ENCODE data around the gene CDKN1C. TPM values are rescaled to one million over a fixed set of nuclear protein-coding genes. Genes with fewer than 3 reads are reported as not detected.

CDKN1C gene
- total RNA-seq, 1 donor from 2014 or later: 268 TPM

DNA sequence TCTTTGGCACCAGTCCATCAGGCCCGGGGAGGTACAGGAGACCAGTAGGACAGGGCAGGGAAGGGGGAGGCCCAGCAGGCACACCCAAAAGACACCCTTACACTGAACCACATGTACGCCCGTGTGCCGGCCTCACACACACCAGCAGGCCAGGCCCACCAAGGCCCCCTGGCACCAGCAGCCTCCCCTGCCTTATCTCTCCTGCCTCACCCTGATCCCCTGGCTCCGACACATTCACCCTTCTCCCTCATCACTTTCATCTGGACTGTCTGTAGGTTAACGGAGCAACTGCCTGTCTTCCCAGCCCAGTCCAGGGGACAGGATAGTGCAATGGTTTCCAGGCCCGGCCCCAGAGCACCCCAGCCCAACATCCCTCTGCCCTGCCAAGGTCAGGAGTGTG lies 4.9 kb downstream of the CDKN1C start:
- Mint-ChIP-seq H3K4me3 (ENCODE audit: low read depth) (no peak overlapping the region), H3K9me3 (ENCODE audit: low read depth) (no peaks in the 10 kb centered on the region), H3K27ac (no peak overlapping the region), H3K4me1 (ENCODE audit: low read depth) (peaks cover 9% of the 10 kb centered on the region), H3K36me3 (ENCODE audit: insufficient read depth) (peaks cover 9% of the 10 kb centered on the region), H3K27me3 (peaks cover 16% of the 10 kb centered on the region)
- DNase-seq (ENCODE audit: low spot score, unreplicated experiment): no peak
- TF ChIP-seq, protein P1, sequence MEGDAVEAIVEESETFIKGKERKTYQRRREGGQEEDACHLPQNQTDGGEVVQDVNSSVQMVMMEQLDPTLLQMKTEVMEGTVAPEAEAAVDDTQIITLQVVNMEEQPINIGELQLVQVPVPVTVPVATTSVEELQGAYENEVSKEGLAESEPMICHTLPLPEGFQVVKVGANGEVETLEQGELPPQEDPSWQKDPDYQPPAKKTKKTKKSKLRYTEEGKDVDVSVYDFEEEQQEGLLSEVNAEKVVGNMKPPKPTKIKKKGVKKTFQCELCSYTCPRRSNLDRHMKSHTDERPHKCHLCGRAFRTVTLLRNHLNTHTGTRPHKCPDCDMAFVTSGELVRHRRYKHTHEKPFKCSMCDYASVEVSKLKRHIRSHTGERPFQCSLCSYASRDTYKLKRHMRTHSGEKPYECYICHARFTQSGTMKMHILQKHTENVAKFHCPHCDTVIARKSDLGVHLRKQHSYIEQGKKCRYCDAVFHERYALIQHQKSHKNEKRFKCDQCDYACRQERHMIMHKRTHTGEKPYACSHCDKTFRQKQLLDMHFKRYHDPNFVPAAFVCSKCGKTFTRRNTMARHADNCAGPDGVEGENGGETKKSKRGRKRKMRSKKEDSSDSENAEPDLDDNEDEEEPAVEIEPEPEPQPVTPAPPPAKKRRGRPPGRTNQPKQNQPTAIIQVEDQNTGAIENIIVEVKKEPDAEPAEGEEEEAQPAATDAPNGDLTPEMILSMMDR (IDR thresholded peaks at IDR 0.05; ENCODE audit: unreplicated experiment): no peak

DNA sequence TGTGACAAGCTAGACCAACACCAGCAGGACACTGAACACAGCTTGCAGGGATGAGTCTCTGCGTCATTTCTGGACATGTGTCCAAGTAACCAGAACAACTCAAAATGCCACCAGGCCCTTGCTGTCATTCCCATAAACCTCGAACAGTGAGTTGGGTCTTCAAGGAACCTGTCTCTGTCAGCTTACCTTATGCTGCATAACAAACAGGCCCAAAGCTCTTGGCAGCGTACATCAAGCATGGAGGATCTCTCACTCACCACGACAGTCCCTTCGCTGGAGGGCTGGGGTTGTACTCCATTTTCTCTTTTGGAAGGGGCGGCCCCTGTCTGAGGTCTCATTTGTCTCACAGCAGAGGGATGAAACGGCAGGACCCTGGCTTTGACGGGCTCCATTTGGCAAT lies 6.8 kb downstream of the CDKN1C start:
- peaks cover 26% of the 10 kb centered on the region for H3K27me3 Mint-ChIP-seq
- TF ChIP-seq, protein P1 (IDR thresholded peaks at IDR 0.05; ENCODE audit: unreplicated experiment): no peak
- H3K4me3 Mint-ChIP-seq (ENCODE audit: low read depth): no peak overlapping the region
- peaks cover 9% of the 10 kb centered on the region for H3K4me1 Mint-ChIP-seq (ENCODE audit: low read depth)
- H3K27ac Mint-ChIP-seq: no peak overlapping the region
- no peaks in the 10 kb centered on the region for H3K9me3 Mint-ChIP-seq (ENCODE audit: low read depth)
- no peak for DNase-seq (ENCODE audit: low spot score, unreplicated experiment)
- peaks cover 9% of the 10 kb centered on the region for H3K36me3 Mint-ChIP-seq (ENCODE audit: insufficient read depth)

DNA sequence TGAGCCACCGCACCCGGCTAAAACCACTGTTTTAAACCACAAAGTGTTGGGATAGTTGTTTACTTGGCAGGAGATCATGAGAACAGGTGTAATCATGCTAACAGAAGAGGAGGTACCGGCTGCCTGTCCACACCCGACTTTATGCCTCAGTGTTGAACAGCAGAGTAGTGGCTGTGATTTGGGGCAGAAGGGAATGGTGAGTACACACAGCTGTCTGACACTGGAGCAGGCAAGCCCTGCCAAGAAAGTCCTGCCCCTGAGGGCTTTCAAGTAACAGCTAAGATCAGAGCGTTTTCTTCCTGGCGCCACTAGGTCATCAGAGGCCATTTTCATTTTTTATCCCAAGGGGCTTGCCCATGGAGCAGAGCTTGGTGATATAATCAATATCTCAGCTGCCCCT lies 8.1 kb downstream of the CDKN1C start:
- TF ChIP-seq, protein P1 (IDR thresholded peaks at IDR 0.05; ENCODE audit: unreplicated experiment): no peak

DNA sequence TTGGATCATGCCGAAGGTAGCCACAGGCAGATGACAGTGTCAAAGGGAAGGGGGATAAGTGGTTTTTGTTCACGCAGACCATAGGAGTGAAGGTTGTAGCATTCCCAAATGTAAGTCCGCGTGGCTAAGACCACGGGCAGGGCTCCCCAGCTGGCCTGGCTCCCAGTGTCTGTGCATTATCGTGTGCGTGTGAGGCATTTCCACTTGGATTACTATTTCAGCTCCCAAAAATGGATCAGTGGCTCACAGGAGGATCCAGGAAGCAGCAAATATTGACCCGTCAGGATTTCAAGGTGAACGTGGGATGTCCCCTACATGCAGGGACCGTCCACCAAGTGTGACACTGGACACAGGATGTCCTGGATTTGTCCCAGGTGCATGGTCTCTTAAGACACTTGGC lies 10.6 kb downstream of the CDKN1C start:
- Mint-ChIP-seq H3K27me3 (peaks cover 39% of the 10 kb centered on the region), H3K27ac (no peak overlapping the region), H3K9me3 (ENCODE audit: low read depth) (no peaks in the 10 kb centered on the region), H3K4me3 (ENCODE audit: low read depth) (no peak overlapping the region), H3K36me3 (ENCODE audit: insufficient read depth) (peaks cover 5% of the 10 kb centered on the region), H3K4me1 (ENCODE audit: low read depth) (no peaks in the 10 kb centered on the region)
- TF ChIP-seq, protein P1 (IDR thresholded peaks at IDR 0.05; ENCODE audit: unreplicated experiment): no peak
- no peak for DNase-seq (ENCODE audit: low spot score, unreplicated experiment)

More for the DNA sequence above, 8.1 kb downstream of the CDKN1C start:
- DNase-seq (ENCODE audit: low spot score, unreplicated experiment): no peak
- Mint-ChIP-seq H3K27ac (no peak overlapping the region), H3K4me1 (ENCODE audit: low read depth) (peaks cover under 1% of the 10 kb centered on the region), H3K9me3 (ENCODE audit: low read depth) (no peaks in the 10 kb centered on the region), H3K36me3 (ENCODE audit: insufficient read depth) (peaks cover 3% of the 10 kb centered on the region), H3K27me3 (peaks cover 22% of the 10 kb centered on the region), H3K4me3 (ENCODE audit: low read depth) (no peak overlapping the region)

DNA sequence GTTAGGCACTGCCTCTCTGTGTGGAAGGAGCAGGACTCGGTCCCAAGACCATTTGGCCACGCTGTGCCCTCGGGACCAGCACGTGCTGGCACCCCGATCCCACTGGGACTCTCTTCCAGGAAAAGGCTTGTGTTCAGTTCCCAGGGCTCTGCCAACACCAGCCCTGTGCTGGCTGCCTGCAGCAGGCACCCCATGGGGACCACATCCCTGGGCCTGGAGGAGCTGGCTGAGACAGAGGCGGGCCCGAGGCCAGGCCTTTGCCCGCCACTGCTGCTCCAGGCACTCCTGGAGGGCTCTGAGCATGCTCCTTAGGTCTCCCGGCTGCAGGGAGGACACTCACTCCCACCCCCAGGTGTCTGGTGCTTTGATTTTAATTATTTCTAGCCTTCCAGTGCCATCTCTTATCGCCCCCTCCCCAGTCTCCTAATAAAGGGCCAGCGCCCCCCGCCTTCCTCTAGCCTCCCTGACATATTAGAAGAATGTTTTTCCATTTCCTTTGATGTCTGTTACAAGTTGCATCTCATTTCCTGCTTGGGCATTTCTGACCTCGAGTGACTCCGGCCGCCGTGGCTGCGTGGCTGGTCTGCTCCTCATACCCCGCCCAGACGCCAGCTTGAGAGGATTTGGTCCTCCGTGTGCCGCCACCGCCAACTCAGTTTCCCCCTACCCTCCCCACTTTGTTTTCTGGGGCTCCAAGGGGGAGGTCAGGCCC lies 14.4 kb downstream of the CDKN1C start:
- Mint-ChIP-seq H3K9me3 (ENCODE audit: low read depth) (no peaks in the 10 kb centered on the region), H3K27me3 (peaks cover 60% of the 10 kb centered on the region), H3K4me3 (ENCODE audit: low read depth) (no peak overlapping the region), H3K36me3 (ENCODE audit: insufficient read depth) (peaks cover 1% of the 10 kb centered on the region), H3K27ac (no peak overlapping the region), H3K4me1 (ENCODE audit: low read depth) (no peaks in the 10 kb centered on the region)
- DNase-seq (ENCODE audit: low spot score, unreplicated experiment): no peak
- TF ChIP-seq, protein P1 (IDR thresholded peaks at IDR 0.05; ENCODE audit: unreplicated experiment): no peak

All from progenitor cell of endocrine pancreas (in vitro differentiated cells).